AG09309 (cell line): Measurements from ENCODE around the gene GJB2.

Experiments used
- DNase-seq: peaks from one replicate; pipeline ENCODE4 v3.0.0-alpha.2; 2010; ENCODE audit warnings: low read depth
- H3K4me3 ChIP-seq: 2 replicates; pipeline ENCODE4 v1.5.1; 2011; ENCODE audit warnings: mild to moderate bottlenecking, low read depth, low read length, moderate library complexity; ENCODE audit not compliant: control insufficient read depth
- CTCF ChIP-seq: IDR thresholded peaks from 2 replicates; pipeline ENCODE4 v1.5.1; 2011; ENCODE audit warnings: mild to moderate bottlenecking, low read depth, low read length, inconsistent platforms; ENCODE audit not compliant: insufficient read depth, control insufficient read depth; ENCODE audit errors: missing control alignments

The GJB2 gene

GRCh38 chr13:20188667-20189553, 3.8 kb downstream of the GJB2 start:
- no peak for DNase-seq
- TF ChIP-seq CTCF, result no peak
- H3K4me3 ChIP-seq, result no peak overlapping the region

- DNase-seq, result no peak
- H3K4me3 ChIP-seq, result no peak overlapping the region
- no peak for TF ChIP-seq CTCF
Measured at GRCh38 chr13:20186771-20187170, 6.0 kb downstream of the GJB2 start.

- no peak overlapping the region for H3K4me3 ChIP-seq
- no peak for TF ChIP-seq CTCF
- DNase-seq, result no peak
Measured at GRCh38 chr13:20185366-20186056, 7.2 kb downstream of the GJB2 start.

GRCh38 chr13:20182231-20182846, 10.4 kb downstream of the GJB2 start:
- peak; percentile 35 for DNase-seq
- peak; percentile 90 for TF ChIP-seq CTCF
- H3K4me3 ChIP-seq, result no peak overlapping the region

GRCh38 chr13:20181188-20181587, 11.6 kb downstream of the GJB2 start:
- DNase-seq, result no peak
- TF ChIP-seq CTCF, result no peak
- H3K4me3 ChIP-seq, result no peak overlapping the region

- TF ChIP-seq CTCF, result no peak
- no peak overlapping the region for H3K4me3 ChIP-seq
- no peak for DNase-seq
Measured at GRCh38 chr13:20178156-20178555, 14.6 kb downstream of the GJB2 start.
